ENCODE data around the gene AMFR. TPM values are rescaled to one million over a fixed set of nuclear protein-coding genes. Genes with fewer than 3 reads are reported as not detected.

AMFR gene
- total RNA-seq, 4 donors from 2014 or later: 110 to 130 (median 126) TPM

DNA sequence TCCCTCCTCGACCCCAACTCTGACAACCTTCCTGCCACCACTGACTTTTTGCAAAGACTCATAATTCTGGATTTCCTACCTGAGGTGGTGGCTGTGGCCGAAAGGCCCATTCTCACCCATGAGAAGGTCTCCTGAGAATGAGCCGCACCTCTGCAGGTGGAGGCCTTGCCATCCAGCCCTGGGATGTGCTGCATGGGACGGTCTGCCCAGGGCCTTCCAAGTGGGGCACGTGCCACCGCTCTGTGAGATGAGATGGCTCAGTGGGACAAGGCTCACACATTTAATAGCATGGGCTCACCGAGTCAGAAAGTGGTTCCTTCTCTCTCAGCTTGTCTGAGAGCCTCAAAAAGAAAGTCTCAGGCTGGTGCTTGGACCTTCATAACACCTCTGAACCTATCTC is 112.8 kb downstream of the AMFR start:
- H3K27me3 ChIP-seq: no peaks in the 10 kb centered on the region
- no peaks in the 10 kb centered on the region for H3K9me3 ChIP-seq
- H3K4me3 ChIP-seq: no peak overlapping the region
- no peak for DNase-seq (ENCODE audit: low spot score in 2 of 2)
- TF ChIP-seq EP300 (IDR thresholded peaks at IDR 0.05) (no peak), POLR2AphosphoS5 (IDR thresholded peaks at IDR 0.05) (no peak), POLR2A (IDR thresholded peaks at IDR 0.05) (no peak), CTCF (IDR thresholded peaks at IDR 0.05) (no peak)
- 96% methylated on average over 7 of the region's 7 CpGs for WGBS
- no peaks in the 10 kb centered on the region for H3K36me3 ChIP-seq
- H3K27ac ChIP-seq: no peak overlapping the region
- H3K4me1 ChIP-seq: no peaks in the 10 kb centered on the region

DNA sequence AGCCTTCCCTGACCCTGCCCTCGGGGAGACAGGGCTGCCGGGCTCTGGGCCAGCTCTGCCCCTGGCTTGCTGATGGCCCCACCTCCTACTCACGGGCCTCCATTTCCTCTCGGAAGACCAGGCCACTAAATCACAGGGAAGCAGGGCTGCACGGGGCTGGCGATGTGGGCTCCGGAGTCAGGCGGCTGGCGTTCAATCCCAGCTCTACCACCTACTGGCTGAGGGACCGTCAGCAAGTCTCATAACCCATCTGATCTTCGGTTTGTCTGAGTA is 113.4 kb downstream of the AMFR start:
- no peak for TF ChIP-seq POLR2A (IDR thresholded peaks at IDR 0.05)
- no peak for TF ChIP-seq CTCF (IDR thresholded peaks at IDR 0.05)
- no peak for TF ChIP-seq POLR2AphosphoS5 (IDR thresholded peaks at IDR 0.05)
- no peak for TF ChIP-seq EP300 (IDR thresholded peaks at IDR 0.05)
- DNase-seq (ENCODE audit: low spot score in 2 of 2): no peak
- Histone ChIP-seq H3K4me1 (no peaks in the 10 kb centered on the region), H3K36me3 (no peaks in the 10 kb centered on the region), H3K27ac (no peak overlapping the region), H3K9me3 (no peaks in the 10 kb centered on the region), H3K27me3 (no peaks in the 10 kb centered on the region), H3K4me3 (no peak overlapping the region)
- 90% methylated on average over 9 of the region's 11 CpGs for WGBS

Other genes starting within 250 kb of the AMFR start
- gene GNAO1, start 234.1 kb downstream of the AMFR start, total RNA-seq: 1 to 10 TPM; 2.4 to 7.6 (median 5.8) TPM
- gene NUDT21, start 25.8 kb upstream of the AMFR start, total RNA-seq: 10 to 100 TPM; 36.9 to 49.8 (median 39.9) TPM
- gene OGFOD1, start 26.0 kb upstream of the AMFR start, total RNA-seq: 10 to 100 TPM; 23.8 to 31.9 (median 25.8) TPM
- gene BBS2, start 94.5 kb upstream of the AMFR start, total RNA-seq: 100 to 1,000 TPM in 2 of 4 donors, 10 to 100 TPM in 2; 79.2 to 237 (median 99.2) TPM
- gene MT4, start 139.5 kb upstream of the AMFR start, total RNA-seq: 1,000 to 10,000 TPM in 1 of 4 donors, 100 to 1,000 TPM in 2, not detected in 1; 113 to 1,552 (median 179) TPM
- not detected for gene MT3, start 164.0 kb upstream of the AMFR start, total RNA-seq
- gene MT2A, start 183.0 kb upstream of the AMFR start, total RNA-seq: 1,000 to 10,000 TPM in 1 of 4 donors, 100 to 1,000 TPM in 3; 375 to 1,014 (median 463) TPM
- 1,000 to 10,000 TPM in 1 of 4 donors, 100 to 1,000 TPM in 3; 454 to 1,259 (median 584) TPM for gene MT1E, start 200.2 kb upstream of the AMFR start, total RNA-seq
- 10 to 100 TPM; 13.6 to 41.7 (median 20.5) TPM for gene MT1M, start 207.1 kb upstream of the AMFR start, total RNA-seq
- 10 to 100 TPM in 3 of 4 donors, 1 to 10 TPM in 1; 5.2 to 93.7 (median 29.4) TPM for gene MT1A, start 213.1 kb upstream of the AMFR start, total RNA-seq
- not detected for gene MT1B, start 226.3 kb upstream of the AMFR start, total RNA-seq
- gene MT1F, start 232.4 kb upstream of the AMFR start, total RNA-seq: 10 to 100 TPM in 3 of 4 donors, 1 to 10 TPM in 1; 5.6 to 16.6 (median 12.9) TPM
- 100 to 1,000 TPM in 1 of 4 donors, 10 to 100 TPM in 3; 35.9 to 117 (median 62.7) TPM for gene MT1G, start 242.5 kb upstream of the AMFR start, total RNA-seq
- 10 to 100 TPM in 2 of 4 donors, 1 to 10 TPM in 2; 1.9 to 23.9 (median 11.9) TPM for gene MT1H, start 244.3 kb upstream of the AMFR start, total RNA-seq

Data from suprapubic skin (tissue), 4 donors.